Articular chondrocyte of knee joint (primary cell): ENCODE measurements around the gene COX17. TPM values are rescaled to one million over a fixed set of nuclear protein-coding genes. Genes with fewer than 3 reads are reported as not detected.

Source experiments
- total RNA-seq: library from RNA; depleted of rRNA; stranded (reverse); fragments of >200 nt; gene quantifications from 2 replicates; pipeline ENCODE4 v1.2.3, GENCODE V29; 2012

COX17 gene
- total RNA-seq = 7.4 and 9.0 TPM in 2 replicates

GRCh38 chr3:119676771-119677640, at the start of gene COX17:
Gene COX17 (minus strand): TSS chr3:119677406. CDS start chr3:119677310, 96 bp downstream.

DNA sequence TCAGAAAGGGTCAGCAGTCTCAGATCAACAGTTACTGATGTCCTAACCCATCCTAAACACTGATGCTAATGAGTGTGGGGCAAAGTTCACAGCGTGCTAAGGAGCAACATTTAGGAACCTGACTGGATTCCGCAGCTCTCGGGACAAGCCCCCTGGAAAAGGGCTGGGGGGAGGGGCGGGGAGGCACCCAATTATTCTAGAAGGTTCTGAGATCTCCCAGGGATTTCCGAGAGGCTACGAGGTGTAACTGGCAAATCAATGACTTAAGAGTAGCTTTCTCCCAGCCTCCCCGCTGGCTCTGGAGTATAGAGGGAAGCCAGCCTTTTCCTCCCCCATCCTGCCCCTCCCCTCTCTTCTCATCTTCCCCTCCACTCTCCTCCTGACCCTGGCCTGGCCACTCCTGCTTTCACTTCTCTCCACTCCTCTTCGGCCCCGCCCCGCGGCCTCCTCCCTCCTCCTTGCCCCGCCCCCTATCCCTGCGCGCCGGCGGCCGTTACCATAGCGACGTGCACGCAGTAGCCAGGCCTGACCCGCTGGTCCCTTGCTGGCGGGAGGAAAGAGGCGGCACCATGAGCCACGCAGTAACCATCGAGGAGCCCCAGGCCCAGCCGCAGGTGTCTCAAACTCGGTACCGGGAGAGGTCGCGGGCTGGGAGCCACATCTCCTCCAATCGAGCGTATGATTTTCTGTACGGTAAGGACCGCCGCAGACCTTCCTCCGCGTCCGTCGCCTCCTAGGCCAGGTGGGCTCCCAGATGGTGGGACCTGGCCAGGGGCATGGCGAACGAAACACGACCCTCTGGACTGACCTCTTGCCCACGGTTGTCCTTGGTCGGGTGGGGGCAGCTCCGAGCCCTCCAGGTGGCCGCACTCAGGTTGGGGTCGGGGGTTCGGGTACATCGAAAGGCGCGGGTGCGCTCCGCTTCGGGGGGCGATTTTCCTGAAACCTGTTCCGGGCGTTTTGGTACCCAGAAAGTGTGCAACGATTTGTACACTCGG, 25.6 kb upstream of the COX17 start, which contains the start of gene CFAP91:
CFAP91 (plus strand) TSS at position 493 of the 998 bp plus-strand sequence; CDS start at position 570, 77 bp downstream.

GRCh38 chr3:119660474-119661440, 16.4 kb downstream of the COX17 start, which contains the start of gene POPDC2:
Gene POPDC2 (minus strand): TSS chr3:119660589. CDS start chr3:119660423, 166 bp downstream.

Other genes starting within 250 kb of the COX17 start
- 62.6 and 78.3 TPM in 2 replicates for gene TMEM39A, start 213.8 kb downstream of the COX17 start, total RNA-seq
- 16.1 and 21.1 TPM in 2 replicates for gene POGLUT1, start 208.4 kb downstream of the COX17 start, total RNA-seq
- 58.5 and 64.6 TPM in 2 replicates for gene TIMMDC1, start 178.9 kb downstream of the COX17 start, total RNA-seq
- gene CD80, start 117.8 kb downstream of the COX17 start, total RNA-seq = 0.32 TPM in 1 of 2 replicates, not detected in the other
- gene ADPRH, start 97.9 kb downstream of the COX17 start, total RNA-seq = 3.5 and 6.2 TPM in 2 replicates
- gene PLA1A, start 79.5 kb downstream of the COX17 start, total RNA-seq = 0.32 TPM in 1 of 2 replicates, not detected in the other
- gene POPDC2, start 16.8 kb downstream of the COX17 start, total RNA-seq = 0.65 and 1.3 TPM in 2 replicates
- gene CFAP91, start 25.6 kb upstream of the COX17 start, total RNA-seq = 1.3 and 1.4 TPM in 2 replicates
- gene NR1I2, start 104.7 kb upstream of the COX17 start, total RNA-seq = 0.11 and 0.13 TPM in 2 replicates